HG03442 (cell line): ENCODE measurements around the gene PGS1.

ENCODE experiments used
- ATAC-seq: cut with Tn5 transposase; IDR thresholded peaks from one replicate; pipeline ENCODE4 v1.9.1; 2021; ENCODE audit warnings: mild to moderate bottlenecking, moderate library complexity; ENCODE audit not compliant: unreplicated experiment

PGS1 gene

DNA sequence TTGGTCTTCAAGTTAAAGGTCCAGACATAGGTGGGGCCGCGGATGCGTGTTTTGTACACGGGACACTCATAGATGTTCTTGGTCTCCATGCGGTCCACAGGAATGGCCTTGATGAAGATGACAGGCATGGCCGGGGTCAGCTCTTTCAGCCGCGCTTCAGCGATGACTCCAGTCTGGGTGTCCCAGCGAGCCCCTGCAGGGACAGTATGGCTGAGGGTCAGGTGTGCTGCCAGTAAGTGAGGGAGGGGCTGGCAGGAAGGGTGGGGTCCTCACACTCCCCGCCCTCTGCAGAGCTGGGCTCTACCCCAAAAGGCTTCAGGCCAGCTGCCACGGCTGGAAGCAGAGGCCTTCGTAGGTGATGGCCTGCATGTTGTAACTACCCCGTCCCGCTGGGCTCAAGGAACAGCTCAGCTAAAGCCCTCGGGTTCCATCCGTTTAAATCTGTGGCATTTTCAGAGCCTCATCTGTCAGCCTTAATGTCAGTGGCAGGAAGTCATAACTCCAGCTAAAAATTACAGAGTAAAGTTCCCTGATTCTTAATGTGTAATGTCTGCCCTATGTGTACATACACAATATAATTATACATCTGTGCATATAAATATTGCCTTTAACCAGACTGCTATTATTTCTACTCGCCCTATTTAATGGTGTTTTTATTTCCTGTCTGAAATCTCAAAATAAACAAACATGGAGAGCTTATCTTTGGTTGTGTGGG is 45.7 kb downstream of the PGS1 start:
- ATAC-seq: no peak

GRCh38 chr17:78425429-78425828 is 47.0 kb downstream of the PGS1 start:
- no peak for ATAC-seq

GRCh38 chr17:78426293-78426879 is 47.9 kb downstream of the PGS1 start:
- no peak for ATAC-seq

GRCh38 chr17:78427140-78427539 is 48.7 kb downstream of the PGS1 start:
- ATAC-seq: no peak

- ATAC-seq: no peak
Measured at GRCh38 chr17:78428025-78428575, 49.7 kb downstream of the PGS1 start.

DNA sequence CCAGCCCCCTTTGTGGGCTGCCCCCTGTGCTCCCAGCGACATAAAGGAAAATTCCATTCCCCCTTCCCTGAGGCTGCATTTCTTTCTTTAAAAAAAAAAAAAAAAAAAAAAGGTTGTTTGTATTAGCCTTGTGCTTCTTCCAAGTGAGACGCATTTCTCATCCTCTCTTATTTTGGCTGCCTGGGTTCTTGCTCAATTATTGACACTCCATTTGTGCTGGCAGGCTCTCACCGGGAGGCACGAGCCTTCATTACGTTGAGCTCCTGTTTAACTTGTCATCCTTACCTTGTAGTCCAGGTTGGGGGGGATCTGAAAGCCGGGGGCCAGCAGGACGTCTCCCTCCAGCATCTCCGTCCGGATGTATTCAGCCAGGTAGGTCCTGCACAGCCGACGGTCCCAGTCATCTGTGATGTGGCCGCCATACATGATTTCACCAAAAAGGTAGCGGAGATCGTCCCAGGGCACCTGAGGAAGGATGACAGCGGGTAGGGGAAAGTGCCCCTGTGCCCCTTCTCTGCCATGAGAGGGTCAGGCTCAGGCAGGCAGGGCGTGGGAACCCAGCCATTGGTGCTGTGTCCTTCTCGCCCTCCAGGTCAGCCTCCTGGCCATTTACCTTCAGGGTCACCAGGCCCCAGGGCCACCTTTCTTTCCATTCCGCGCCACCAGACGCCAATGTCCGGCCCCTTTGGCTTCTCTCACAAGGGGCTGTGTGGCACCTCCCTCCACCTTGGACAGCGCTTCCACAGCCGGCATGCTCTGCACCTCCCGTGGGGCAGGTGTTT is 50.6 kb downstream of the PGS1 start:
- ATAC-seq: no peak

- no peak for ATAC-seq
Measured at GRCh38 chr17:78429618-78429995, 51.2 kb downstream of the PGS1 start.

GRCh38 chr17:78430892-78431691 is 52.6 kb downstream of the PGS1 start:
- ATAC-seq: no peak

DNA sequence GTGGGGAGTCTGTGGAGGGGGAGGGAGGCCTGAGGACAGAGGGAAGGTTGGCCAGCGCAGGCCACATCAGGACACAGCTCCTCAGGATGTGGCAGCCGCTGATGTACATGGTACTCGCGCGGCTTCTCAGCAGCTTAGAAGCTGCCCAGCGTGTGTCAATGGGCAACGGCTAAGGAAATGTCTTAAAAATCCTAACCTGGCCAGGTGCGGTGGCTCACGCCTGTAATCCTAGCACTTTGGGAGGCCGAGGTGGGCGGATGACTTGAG is 53.2 kb downstream of the PGS1 start:
- ATAC-seq: no peak

GRCh38 chr17:78432226-78433012 is 54.0 kb downstream of the PGS1 start:
- ATAC-seq: no peak

DNA sequence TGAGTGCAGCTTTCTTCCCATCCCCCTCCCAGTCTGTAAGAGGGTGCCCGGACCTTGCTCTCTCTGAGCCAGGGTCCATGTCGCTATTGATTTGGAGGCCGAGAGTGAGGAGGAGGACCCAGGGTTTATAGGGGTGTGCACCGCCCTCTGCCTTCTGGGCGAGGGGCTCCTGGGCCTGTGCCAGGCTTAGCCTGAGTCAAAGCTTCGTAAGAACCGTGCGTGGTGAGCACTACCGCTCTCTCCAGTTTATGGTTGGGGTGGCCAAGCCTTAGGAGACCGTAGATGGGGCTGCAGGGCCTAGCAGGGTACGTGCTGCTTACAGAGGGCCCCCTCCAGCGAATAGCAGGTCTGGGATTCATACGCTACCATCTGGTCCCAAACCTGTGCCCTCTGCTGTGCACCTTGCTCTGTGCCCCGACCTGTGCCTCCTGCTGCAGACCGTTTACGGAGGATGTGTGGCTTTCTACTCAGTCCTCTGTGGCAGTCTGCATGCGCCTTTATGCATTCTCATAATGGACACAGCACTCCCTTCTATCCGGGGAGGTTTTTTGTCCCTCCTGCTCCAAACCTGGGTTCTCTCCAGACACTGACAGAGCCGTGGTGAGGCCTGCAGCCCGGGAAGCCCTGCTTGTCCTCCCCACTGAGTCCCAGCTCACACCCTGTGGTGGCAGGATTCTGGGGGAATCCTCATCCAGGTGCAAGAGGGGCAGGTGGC is 54.7 kb downstream of the PGS1 start:
- ATAC-seq: no peak

DNA sequence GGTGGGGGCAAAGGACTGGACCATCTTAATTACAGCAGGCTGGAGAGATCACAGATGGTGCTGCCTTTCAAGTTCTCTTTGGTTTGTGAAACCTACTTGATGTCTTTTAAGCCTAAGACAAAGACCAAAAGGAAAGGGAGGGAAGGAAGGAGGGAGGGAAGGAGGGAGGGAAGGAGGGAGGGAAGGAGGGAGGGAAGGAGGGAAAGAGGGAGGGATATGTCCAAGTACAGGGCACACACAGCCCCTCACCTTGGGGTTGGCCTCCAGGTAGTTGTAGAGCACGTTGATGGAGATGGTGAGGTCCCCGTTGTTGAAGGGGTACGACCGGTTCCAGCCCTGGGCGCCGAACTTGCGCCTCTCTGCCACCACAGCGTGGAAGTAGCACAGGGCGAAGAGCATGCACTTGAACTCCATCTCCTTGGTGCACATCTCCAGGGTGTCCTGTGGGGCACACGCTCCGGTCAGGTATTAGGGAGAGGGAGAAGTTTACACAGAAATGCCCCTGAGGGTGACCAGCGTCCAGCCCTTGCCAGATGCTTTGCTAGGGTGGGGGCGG is 55.4 kb downstream of the PGS1 start:
- ATAC-seq: no peak

DNA sequence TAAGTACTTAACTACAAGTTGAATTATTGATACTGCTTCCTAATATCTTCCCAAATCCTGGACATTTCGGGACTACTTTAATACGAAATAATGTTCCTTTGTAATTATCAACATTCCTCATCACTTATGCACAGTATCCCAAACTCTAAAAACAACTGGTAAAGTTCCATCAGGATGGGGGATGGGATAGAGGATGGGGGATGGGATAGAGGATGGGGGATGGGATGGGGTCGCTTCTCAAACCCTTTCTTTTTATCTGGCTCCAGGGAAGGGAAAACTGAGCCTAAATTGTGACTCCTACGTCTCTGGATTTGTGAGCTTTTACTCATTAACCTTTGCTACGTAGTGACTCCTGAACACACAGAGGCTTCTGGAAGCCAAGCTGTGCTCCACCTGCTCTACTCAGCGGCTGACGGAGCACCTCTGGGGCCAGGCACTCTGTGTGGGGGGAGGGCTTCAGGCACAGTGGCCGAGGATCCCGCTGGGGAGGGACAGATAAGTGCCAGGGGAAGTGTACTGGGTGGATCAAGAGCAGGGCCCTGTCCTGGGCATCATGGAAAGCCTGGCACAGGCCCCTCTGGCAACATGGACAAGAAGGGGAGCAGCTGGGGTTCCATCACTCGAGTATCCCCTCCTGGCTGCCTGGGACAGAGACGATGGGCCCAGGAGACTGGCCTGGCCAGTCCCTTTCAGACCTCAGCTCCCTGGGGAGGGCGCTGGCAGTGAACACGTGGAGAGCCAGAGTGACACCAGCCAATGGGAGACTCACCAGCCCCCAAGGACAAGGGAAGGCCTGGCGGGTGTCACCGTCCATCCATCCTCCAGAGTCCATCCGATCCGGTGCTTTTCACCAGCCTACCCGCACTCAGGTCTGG is 56.2 kb downstream of the PGS1 start:
- ATAC-seq: no peak

DNA sequence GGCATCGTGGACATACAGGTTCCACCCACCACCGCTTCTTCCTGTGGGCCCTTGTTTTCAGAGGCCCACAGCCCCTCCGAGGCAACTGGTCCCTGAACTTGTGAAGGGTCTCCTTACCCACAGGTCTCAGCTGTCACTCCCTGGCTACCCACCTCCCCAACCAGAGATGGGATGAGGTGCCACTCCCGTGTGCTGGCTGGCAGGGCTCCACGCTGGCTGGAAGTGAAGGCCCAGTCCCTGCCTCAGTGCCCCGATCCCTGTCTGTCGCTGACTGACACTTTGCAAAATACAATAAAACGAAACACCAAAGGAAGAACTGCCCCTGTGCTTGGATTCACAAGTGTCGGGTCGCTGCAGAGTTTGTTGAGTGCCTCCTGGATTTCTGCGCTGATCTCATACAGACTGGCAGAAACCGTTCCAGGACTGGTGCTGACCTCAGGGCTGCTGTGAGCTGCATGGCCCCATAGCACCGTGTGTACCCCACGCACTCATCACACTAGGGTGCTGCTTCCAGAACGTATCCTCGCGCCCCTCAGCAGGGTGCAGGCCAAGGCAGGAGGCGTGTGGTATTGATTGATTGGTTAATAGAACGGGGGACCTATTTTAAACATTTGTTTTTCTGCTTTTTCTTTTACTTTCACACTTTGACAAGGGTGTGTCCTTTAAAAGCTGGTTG is 57.0 kb downstream of the PGS1 start:
- ATAC-seq: no peak

GRCh38 chr17:78437508-78438169 is 59.2 kb downstream of the PGS1 start:
- no peak for ATAC-seq

DNA sequence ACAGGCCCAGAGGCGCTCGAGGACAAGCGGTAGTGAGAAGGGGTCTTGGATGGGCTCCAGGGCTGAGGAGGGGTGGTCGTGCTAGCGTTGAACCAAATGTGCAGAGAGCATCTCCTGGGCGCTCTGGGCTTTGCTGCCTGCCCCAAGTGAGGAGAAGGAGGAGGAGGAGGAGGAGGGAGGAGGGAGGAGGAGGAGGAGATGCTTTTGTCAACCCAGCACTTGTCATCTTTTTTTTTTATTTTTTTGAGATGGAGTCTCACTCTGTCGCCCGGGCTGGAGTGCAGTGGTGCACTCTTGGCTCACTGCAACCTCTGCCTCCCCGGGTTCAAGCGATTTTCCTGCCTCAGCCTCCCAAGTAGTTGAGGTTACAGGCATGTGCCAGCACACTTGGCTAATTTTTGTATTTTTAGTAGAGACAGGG is 59.8 kb downstream of the PGS1 start:
- ATAC-seq: no peak

DNA sequence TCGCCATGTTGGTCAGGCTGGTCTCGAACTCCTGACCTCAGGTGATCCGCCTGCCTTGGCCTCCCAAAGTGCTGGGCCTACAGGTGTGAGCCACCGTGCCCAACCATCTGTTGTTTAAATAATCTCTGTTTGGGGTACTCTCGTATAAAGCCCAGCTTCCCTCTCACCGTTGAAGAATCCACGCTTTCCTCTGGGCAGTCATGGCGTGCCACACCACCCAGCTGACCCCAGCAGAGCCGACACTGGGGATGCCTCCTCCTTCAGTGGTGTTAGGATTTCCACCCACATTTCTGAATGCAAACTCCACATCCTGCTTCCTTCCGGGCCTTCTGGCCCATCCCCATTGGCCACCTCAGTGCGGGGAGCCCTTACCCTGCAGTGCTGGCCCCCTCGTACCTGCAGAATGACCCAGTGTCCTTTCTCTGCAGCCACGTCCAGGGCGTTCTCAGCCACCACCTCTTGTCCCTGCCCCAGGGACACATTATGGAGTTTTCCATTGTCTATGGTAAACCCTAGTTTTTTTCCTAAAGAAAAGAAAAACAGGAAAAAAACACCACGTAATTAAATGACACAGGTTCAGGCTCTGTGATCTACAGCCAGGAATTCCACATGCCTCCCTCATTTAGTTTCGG is 60.4 kb downstream of the PGS1 start:
- no peak for ATAC-seq
